SK-N-SH (cell line): ENCODE measurements around the gene NOP9. TPM values are rescaled to one million over a fixed set of nuclear protein-coding genes. Genes with fewer than 3 reads are reported as not detected.

ENCODE experiments used
- CTCF ChIA-PET: fragments of 300-600, 350-600 bp; formaldehyde crosslinking; extraction: SDS; loops from one replicate; lab custom pipeline; 2021; lab: Yijun Ruan, JAX
- POLR2A ChIA-PET: fragments of 350-600 bp; sonication (Branson Sonifier 250); formaldehyde crosslinking; extraction: SDS; loops from one replicate; lab custom pipeline; 2020; ENCODE audit warnings: antibody characterized with exemption, inconsistent platforms; lab: Yijun Ruan, JAX
- DNase-seq: peaks from one replicate; pipeline ENCODE4 v3.0.0; 2012
- H2AFZ ChIP-seq: fragments of 200-600 bp; sonication (generic); 2 replicates; pipeline ENCODE4 v1.8.1; 2016; ENCODE audit warnings: antibody characterized with exemption, mild to moderate bottlenecking, low read depth
- H3F3A ChIP-seq: fragments of 200-600 bp; sonication (generic); replicated peaks from 2 replicates; pipeline ENCODE3; 2016; ENCODE audit warnings: antibody characterized with exemption, mild to moderate bottlenecking; ENCODE audit not compliant: insufficient read depth
- H3K27ac ChIP-seq, 2 experiments: fragments of 200-500 bp in 1 of 2; fragments of 200-600 bp in 1 of 2; sonication (Bioruptor generic) in 1 of 2; sonication (generic), shearing (Covaris generic) in 1 of 2; 2 replicates each; pipeline versions ENCODE4 v1.5.1 to v1.6.1; 2014 to 2016; ENCODE audit warnings: low read depth in 2 of 2, inconsistent platforms in 1 of 2, low read length in 1 of 2, mild to moderate bottlenecking in 1 of 2, mixed read lengths in 1 of 2
- H3K27me3 ChIP-seq: fragments of 200-600 bp; sonication (generic), shearing (Covaris generic); 2 replicates; pipeline ENCODE4 v1.6.1; 2016; ENCODE audit warnings: mixed run types; ENCODE audit not compliant: insufficient read depth
- H3K36me3 ChIP-seq, 2 experiments: fragments of 200-500 bp in 1 of 2; fragments of 200-600 bp in 1 of 2; sonication (Bioruptor generic) in 1 of 2; sonication (generic) in 1 of 2; replicated peaks in 1 of 2; 2 replicates each; pipeline versions ENCODE3 to v1.5.1; 2014 to 2016; ENCODE audit warnings: low read length in 1 of 2, mild to moderate bottlenecking in 1 of 2; ENCODE audit not compliant: insufficient read depth in 2 of 2, control insufficient read depth in 1 of 2
- H3K4me1 ChIP-seq, 2 experiments: fragments of 200-500 bp in 1 of 2; fragments of 200-600 bp in 1 of 2; sonication (Bioruptor generic) in 1 of 2; sonication (generic), shearing (Covaris generic) in 1 of 2; 2 replicates each; pipeline versions ENCODE4 v1.5.1 to v1.6.1; 2014 to 2016; ENCODE audit warnings: low read depth in 1 of 2, low read length in 1 of 2, mixed run types in 1 of 2; ENCODE audit not compliant: insufficient read depth in 2 of 2, control insufficient read depth in 1 of 2
- H3K4me2 ChIP-seq: fragments of 200-600 bp; sonication (generic), shearing (Covaris generic); 2 replicates; pipeline ENCODE4 v1.6.1; 2017; ENCODE audit warnings: mixed run types
- H3K4me3 ChIP-seq, 2 experiments: fragments of 200-500 bp in 1 of 2; fragments of 200-600 bp in 1 of 2; sonication (Bioruptor generic) in 1 of 2; sonication (generic), shearing (Covaris generic) in 1 of 2; 2 replicates each; pipeline versions ENCODE4 v1.5.1 to v1.8.1; 2014 to 2016; ENCODE audit warnings: low read depth in 2 of 2, inconsistent platforms in 1 of 2, low read length in 1 of 2, mild to moderate bottlenecking in 1 of 2, mixed read lengths in 1 of 2, moderate library complexity in 1 of 2
- H3K79me2 ChIP-seq: fragments of 200-600 bp; sonication (generic); 2 replicates; pipeline ENCODE4 v1.8.1; 2017; ENCODE audit warnings: mild to moderate bottlenecking; ENCODE audit not compliant: insufficient read depth
- H3K9ac ChIP-seq: fragments of 200-600 bp; sonication (generic); 2 replicates; pipeline ENCODE4 v1.6.1; 2017; ENCODE audit warnings: mixed run types
- H3K9me2 ChIP-seq: fragments of 200-600 bp; sonication (generic); 2 replicates; pipeline ENCODE4 v1.6.1; 2017; ENCODE audit warnings: mixed run types
- H3K9me3 ChIP-seq: fragments of 200-600 bp; sonication (generic); 2 replicates; pipeline ENCODE4 v1.6.1; 2017; ENCODE audit warnings: mixed run types, mild to moderate bottlenecking, moderate library complexity
- H4K20me1 ChIP-seq: fragments of 200-600 bp; sonication (generic); 2 replicates; pipeline ENCODE4 v1.6.1; 2017; ENCODE audit warnings: mild to moderate bottlenecking, mixed run types; ENCODE audit not compliant: insufficient read depth
- ELF1 ChIP-seq: IDR thresholded peaks from 2 replicates; pipeline ENCODE4 v1.4.0; 2012
- FOXM1 ChIP-seq: IDR thresholded peaks from 2 replicates; pipeline ENCODE4 v1.4.0; 2012; ENCODE audit warnings: low read depth, mild to moderate bottlenecking
- GABPA ChIP-seq: IDR thresholded peaks from 2 replicates; pipeline ENCODE4 v1.4.0; 2012; ENCODE audit warnings: low read depth, mild to moderate bottlenecking
- GATA2 ChIP-seq: sonication (generic); formaldehyde crosslinking; IDR thresholded peaks from 2 replicates; pipeline ENCODE4 v1.5.0; 2020; ENCODE audit warnings: mild to moderate bottlenecking, missing genetic modification reagents
- MXI1 ChIP-seq: IDR thresholded peaks from 2 replicates; pipeline ENCODE4 v1.6.1; 2012; ENCODE audit warnings: mild to moderate bottlenecking, low read depth, low read length, improper control_type of control experiment
- NFIC ChIP-seq: IDR thresholded peaks from 2 replicates; pipeline ENCODE4 v1.4.0; 2012; ENCODE audit warnings: borderline replicate concordance
- POLR2AphosphoS5 ChIP-seq: IDR thresholded peaks from 2 replicates; pipeline ENCODE4 v1.6.1; 2012; ENCODE audit warnings: low read depth, low read length
- RCOR1 ChIP-seq: fragments of 150-350 bp; IDR thresholded peaks from 2 replicates; pipeline ENCODE4 v1.6.1; 2017; ENCODE audit warnings: antibody characterized with exemption, low read length
- RFX5 ChIP-seq: IDR thresholded peaks from 2 replicates; pipeline ENCODE4 v1.6.1; 2012; ENCODE audit warnings: mild to moderate bottlenecking, improper control_type of control experiment, low read length
- SIN3A ChIP-seq: IDR thresholded peaks from 2 replicates; pipeline ENCODE4 v1.6.1; 2012; ENCODE audit warnings: low read depth, mild to moderate bottlenecking, low read length, moderate library complexity, borderline replicate concordance
- TEAD4 ChIP-seq: IDR thresholded peaks from 2 replicates; pipeline ENCODE4 v1.4.0; 2012; ENCODE audit warnings: mild to moderate bottlenecking, borderline replicate concordance; ENCODE audit not compliant: insufficient read depth
- YY1 ChIP-seq: IDR thresholded peaks from 2 replicates; pipeline ENCODE4 v1.4.0; 2012; ENCODE audit warnings: low read depth, mild to moderate bottlenecking
- WGBS: methylation state at CpG from one replicate; pipeline ENCODE4 v1.1.6; 2017; ENCODE audit warnings: low lambda C conversion rate; 5-methylcytosine and 5-hydroxymethylcytosine counted together
- polyA plus RNA-seq, 3 experiments: library from polyadenylated mRNA; depleted of rRNA; stranded (reverse); fragments of >200 nt; gene quantifications; 2 replicates each; pipeline ENCODE4 v1.2.3, GENCODE V29; 2012
- TF ChIP-seq, protein P1 (sequence below): fragments of 150-350 bp; IDR thresholded peaks from 2 replicates; pipeline ENCODE4 v1.6.1; 2017; ENCODE audit warnings: antibody characterized with exemption, low read length, low read depth, borderline replicate concordance
- TF ChIP-seq, protein P2 (sequence below): IDR thresholded peaks from 2 replicates; pipeline ENCODE4 v1.6.1; 2012; ENCODE audit warnings: mild to moderate bottlenecking, low read depth, low read length, moderate library complexity
- TF ChIP-seq, protein P3 (sequence below): fragments of 150-350 bp; IDR thresholded peaks from 2 replicates; pipeline ENCODE4 v1.6.1; 2016; ENCODE audit warnings: mild to moderate bottlenecking, low read depth, low read length

NOP9 gene
- polyA plus RNA-seq, 1 of the 3 experiments (the other 2 are of a cell fraction): 11.9 TPM

DNA sequence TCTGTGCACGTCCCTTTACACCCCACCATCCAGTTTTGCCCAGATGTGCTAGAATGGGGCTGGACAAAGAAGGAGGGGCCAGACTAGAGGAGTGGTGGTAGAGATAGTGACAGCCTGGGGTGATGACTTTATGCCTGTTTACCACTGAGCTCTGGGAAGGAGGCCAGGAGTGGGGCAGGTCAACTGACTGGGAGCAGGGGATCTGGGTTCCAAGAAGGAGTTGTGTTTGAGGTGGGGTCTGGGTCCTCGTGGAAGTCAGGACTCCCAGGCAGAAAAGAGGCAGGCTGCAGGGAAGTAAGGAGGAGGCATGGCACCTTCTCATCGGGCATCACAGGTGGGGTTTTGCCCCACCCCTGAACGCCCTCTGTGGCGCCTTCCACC, 10.6 kb downstream of the NOP9 start:
- DNase-seq: no peak
- Histone ChIP-seq H3F3A (peaks cover 4% of the 10 kb centered on the region), H3K79me2 (no peaks in the 10 kb centered on the region), H3K27ac (no peak overlapping the region), H3K9me3 (no peaks in the 10 kb centered on the region), H4K20me1 (no peaks in the 10 kb centered on the region), H3K27me3 (no peaks in the 10 kb centered on the region), H3K36me3 (peaks cover 6 to 44% of the 10 kb centered on the region in 2 experiments), H3K4me2 (no peak overlapping the region), H2AFZ (no peak overlapping the region), H3K4me3 (no peak overlapping the region)
- 84% methylated on average over 3 of the region's 5 CpGs for WGBS
- CTCF ChIA-PET: interaction anchor here (2.3 to 6.7 kb wide), 6 partner anchors 11 to 127 kb away, joined by 8 to 115 read pairs (median 28); partner anchors contain the start of genes DHRS1 and NOP9
- POLR2A ChIA-PET: no interaction called here
- TF ChIP-seq ELF1 (no peak), SIN3A (no peak), TEAD4 (no peak), RFX5 (no peak), POLR2AphosphoS5 (no peak), GATA2 (no peak), RCOR1 (no peak), FOXM1 (no peak), YY1 (no peak), NFIC (no peak), GABPA (no peak), MXI1 (no peak)
- TF ChIP-seq, protein P1, sequence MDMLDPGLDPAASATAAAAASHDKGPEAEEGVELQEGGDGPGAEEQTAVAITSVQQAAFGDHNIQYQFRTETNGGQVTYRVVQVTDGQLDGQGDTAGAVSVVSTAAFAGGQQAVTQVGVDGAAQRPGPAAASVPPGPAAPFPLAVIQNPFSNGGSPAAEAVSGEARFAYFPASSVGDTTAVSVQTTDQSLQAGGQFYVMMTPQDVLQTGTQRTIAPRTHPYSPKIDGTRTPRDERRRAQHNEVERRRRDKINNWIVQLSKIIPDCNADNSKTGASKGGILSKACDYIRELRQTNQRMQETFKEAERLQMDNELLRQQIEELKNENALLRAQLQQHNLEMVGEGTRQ: no peak
- TF ChIP-seq, protein P2, sequence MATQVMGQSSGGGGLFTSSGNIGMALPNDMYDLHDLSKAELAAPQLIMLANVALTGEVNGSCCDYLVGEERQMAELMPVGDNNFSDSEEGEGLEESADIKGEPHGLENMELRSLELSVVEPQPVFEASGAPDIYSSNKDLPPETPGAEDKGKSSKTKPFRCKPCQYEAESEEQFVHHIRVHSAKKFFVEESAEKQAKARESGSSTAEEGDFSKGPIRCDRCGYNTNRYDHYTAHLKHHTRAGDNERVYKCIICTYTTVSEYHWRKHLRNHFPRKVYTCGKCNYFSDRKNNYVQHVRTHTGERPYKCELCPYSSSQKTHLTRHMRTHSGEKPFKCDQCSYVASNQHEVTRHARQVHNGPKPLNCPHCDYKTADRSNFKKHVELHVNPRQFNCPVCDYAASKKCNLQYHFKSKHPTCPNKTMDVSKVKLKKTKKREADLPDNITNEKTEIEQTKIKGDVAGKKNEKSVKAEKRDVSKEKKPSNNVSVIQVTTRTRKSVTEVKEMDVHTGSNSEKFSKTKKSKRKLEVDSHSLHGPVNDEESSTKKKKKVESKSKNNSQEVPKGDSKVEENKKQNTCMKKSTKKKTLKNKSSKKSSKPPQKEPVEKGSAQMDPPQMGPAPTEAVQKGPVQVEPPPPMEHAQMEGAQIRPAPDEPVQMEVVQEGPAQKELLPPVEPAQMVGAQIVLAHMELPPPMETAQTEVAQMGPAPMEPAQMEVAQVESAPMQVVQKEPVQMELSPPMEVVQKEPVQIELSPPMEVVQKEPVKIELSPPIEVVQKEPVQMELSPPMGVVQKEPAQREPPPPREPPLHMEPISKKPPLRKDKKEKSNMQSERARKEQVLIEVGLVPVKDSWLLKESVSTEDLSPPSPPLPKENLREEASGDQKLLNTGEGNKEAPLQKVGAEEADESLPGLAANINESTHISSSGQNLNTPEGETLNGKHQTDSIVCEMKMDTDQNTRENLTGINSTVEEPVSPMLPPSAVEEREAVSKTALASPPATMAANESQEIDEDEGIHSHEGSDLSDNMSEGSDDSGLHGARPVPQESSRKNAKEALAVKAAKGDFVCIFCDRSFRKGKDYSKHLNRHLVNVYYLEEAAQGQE: no peak
- TF ChIP-seq, protein P3, sequence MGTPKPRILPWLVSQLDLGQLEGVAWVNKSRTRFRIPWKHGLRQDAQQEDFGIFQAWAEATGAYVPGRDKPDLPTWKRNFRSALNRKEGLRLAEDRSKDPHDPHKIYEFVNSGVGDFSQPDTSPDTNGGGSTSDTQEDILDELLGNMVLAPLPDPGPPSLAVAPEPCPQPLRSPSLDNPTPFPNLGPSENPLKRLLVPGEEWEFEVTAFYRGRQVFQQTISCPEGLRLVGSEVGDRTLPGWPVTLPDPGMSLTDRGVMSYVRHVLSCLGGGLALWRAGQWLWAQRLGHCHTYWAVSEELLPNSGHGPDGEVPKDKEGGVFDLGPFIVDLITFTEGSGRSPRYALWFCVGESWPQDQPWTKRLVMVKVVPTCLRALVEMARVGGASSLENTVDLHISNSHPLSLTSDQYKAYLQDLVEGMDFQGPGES: no peak
- TF ChIP-seq, all 33 proteins: peak for 0
- no peak overlapping the region for H3K9ac ChIP-seq
- H3K4me1 ChIP-seq: peaks cover 0 to 2% of the 10 kb centered on the region in 2 experiments; a peak in 1 of 4 replicates
- H3K9me2 ChIP-seq: no peaks in the 10 kb centered on the region
